Measurements from ENCODE around the gene WDR17.
"Not testable (repeated sequence)": the region's sequence is repeated elsewhere in the genome, so short reads cannot be mapped to it uniquely, and the experiment has no call there.

Gene WDR17

DNA sequence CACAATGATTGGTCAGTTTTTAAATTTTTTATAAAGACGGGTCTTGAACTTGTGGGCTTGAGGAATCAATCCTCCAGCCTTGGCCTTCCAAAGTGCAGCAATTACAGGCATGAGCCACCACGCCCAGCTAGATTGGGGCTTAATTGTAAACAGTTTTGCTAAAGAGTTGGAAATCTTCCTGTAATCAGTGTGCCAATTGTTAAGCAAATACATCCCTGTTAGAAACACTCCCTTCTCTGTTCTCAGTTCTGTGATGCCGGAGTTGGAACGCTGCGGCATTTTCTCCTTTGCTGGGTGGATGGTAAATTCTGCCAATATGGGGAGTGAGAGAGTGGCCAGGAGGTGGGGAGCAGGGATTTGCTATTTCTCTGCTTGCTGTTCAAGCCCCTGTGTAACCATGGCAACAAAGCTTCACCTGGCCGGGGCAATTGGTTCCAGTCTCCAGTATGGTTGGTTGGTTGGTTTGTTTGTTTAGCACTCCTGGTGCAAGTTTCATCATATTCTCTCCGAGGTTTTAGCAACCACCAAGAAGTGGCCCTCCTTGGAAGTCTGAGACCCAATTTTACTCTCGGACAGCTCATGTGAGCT, 132.8 kb downstream of the WDR17 start:
- Histone ChIP-seq H3K36me3 (ENCODE audit: control insufficient read depth in 4 of 4, insufficient read depth in 4 of 4, low read length in 3 of 4) (no peaks in the 10 kb centered on the region), H3K9me3 (ENCODE audit: control extremely low read depth in 1 of 5, control insufficient read depth in 4 of 5, insufficient read depth in 2 of 5, low read depth in 1 of 5, low read length in 4 of 5) (no peaks in the 10 kb centered on the region), H3K27me3 (replicated peaks in 2 of 5; ENCODE audit: control insufficient read depth in 4 of 5, insufficient read depth in 5 of 5, low read length in 4 of 5) (peaks cover 0 to 2% (median 0%) of the 10 kb centered on the region in 5 experiments), H3K4me3 (ENCODE audit: control insufficient read depth in 1 of 7, extremely low read depth in 1 of 7, insufficient read depth in 4 of 7, low read depth in 2 of 7, low read length in 6 of 7) (no peak overlapping the region), H3K27ac (ENCODE audit: insufficient read depth in 1 of 2, low read depth in 1 of 2, low read length in 2 of 2, poor library complexity in 1 of 2, severe bottlenecking in 2 of 2) (no peak overlapping the region), H3K4me1 (ENCODE audit: control extremely low read depth in 1 of 4, control insufficient read depth in 4 of 4, insufficient read depth in 4 of 4, low read length in 3 of 4) (peaks cover 0 to 9% (median 6%) of the 10 kb centered on the region in 4 experiments)
- ChIA-PET POLR2A (no interaction called here), CTCF (no interaction called here)
- WGBS (ENCODE audit: insufficient coverage), result 89% methylated on average over 4 of the region's 8 CpGs
- no peak for DNase-seq

DNA sequence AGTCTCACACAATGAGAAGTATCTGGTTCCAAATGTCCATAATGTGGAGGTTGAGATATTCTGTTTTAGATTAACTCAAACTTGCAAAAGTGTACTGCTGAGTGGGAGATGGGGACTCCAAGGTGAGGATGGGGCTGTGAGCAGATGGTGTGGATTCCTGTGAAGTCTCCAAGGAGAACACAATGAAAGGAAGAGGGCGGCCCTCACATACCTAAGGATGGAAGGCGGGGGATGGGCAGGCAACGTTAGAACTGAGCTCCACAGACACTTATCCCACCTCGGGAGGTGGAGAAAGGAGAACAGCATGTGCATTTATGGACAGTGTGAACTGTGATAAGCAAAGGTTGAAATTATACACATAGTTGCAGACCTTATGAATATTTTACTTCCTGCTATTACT, 139.7 kb downstream of the WDR17 start:
- H3K27me3 ChIP-seq (replicated peaks in 2 of 5; ENCODE audit: control insufficient read depth in 4 of 5, insufficient read depth in 5 of 5, low read length in 4 of 5), result no peaks in the 10 kb centered on the region
- ChIA-PET CTCF (no interaction called here), POLR2A (no interaction called here)
- no peaks in the 10 kb centered on the region for H3K4me1 ChIP-seq (ENCODE audit: control extremely low read depth in 1 of 4, control insufficient read depth in 4 of 4, insufficient read depth in 4 of 4, low read length in 3 of 4)
- peaks cover 0 to 3% (median 0%) of the 10 kb centered on the region in 5 experiments for H3K9me3 ChIP-seq (ENCODE audit: control extremely low read depth in 1 of 5, control insufficient read depth in 4 of 5, insufficient read depth in 2 of 5, low read depth in 1 of 5, low read length in 4 of 5)
- H3K27ac ChIP-seq (ENCODE audit: insufficient read depth in 1 of 2, low read depth in 1 of 2, low read length in 2 of 2, poor library complexity in 1 of 2, severe bottlenecking in 2 of 2), result no peak overlapping the region
- WGBS (ENCODE audit: insufficient coverage), result 100% methylated on average over 1 of the region's 4 CpGs
- no peak overlapping the region for H3K4me3 ChIP-seq (ENCODE audit: control insufficient read depth in 1 of 7, extremely low read depth in 1 of 7, insufficient read depth in 4 of 7, low read depth in 2 of 7, low read length in 6 of 7)
- H3K36me3 ChIP-seq (ENCODE audit: control insufficient read depth in 4 of 4, insufficient read depth in 4 of 4, low read length in 3 of 4), result no peaks in the 10 kb centered on the region
- DNase-seq, result no peak

DNA sequence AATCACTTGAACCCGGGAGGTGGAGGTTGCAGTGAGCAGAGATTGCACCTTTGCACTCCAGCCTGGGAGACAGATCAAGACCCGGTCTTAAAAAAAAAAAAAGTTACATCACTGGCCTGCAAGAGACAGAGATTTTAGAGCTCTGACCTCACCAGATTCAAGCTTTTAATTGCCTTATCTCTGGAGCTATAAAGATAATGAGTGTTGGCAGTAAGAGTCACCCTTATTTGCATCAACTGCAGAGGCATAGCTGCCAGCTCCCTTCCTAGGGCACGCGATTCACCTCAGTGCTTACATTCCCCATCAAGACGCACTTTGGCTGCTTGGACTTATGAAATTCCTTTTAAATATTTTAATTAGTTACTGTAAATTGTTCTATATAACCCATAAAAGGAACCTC, 142.2 kb downstream of the WDR17 start:
- WGBS (ENCODE audit: insufficient coverage), result 93% methylated on average over 2 of the region's 5 CpGs
- POLR2A ChIA-PET, result no interaction called here
- Histone ChIP-seq H3K27me3 (replicated peaks in 2 of 5; ENCODE audit: control insufficient read depth in 4 of 5, insufficient read depth in 5 of 5, low read length in 4 of 5) (no peaks in the 10 kb centered on the region), H3K27ac (ENCODE audit: insufficient read depth in 1 of 2, low read depth in 1 of 2, low read length in 2 of 2, poor library complexity in 1 of 2, severe bottlenecking in 2 of 2) (no peak overlapping the region), H3K36me3 (ENCODE audit: control insufficient read depth in 4 of 4, insufficient read depth in 4 of 4, low read length in 3 of 4) (no peaks in the 10 kb centered on the region), H3K4me1 (ENCODE audit: control extremely low read depth in 1 of 4, control insufficient read depth in 4 of 4, insufficient read depth in 4 of 4, low read length in 3 of 4) (no peaks in the 10 kb centered on the region), H3K9me3 (ENCODE audit: control extremely low read depth in 1 of 5, control insufficient read depth in 4 of 5, insufficient read depth in 2 of 5, low read depth in 1 of 5, low read length in 4 of 5) (peaks cover 0 to 3% (median 1%) of the 10 kb centered on the region in 5 experiments), H3K4me3 (ENCODE audit: control insufficient read depth in 1 of 7, extremely low read depth in 1 of 7, insufficient read depth in 4 of 7, low read depth in 2 of 7, low read length in 6 of 7) (no peak overlapping the region)
- CTCF ChIA-PET, result no interaction called here
- no peak for DNase-seq

DNA sequence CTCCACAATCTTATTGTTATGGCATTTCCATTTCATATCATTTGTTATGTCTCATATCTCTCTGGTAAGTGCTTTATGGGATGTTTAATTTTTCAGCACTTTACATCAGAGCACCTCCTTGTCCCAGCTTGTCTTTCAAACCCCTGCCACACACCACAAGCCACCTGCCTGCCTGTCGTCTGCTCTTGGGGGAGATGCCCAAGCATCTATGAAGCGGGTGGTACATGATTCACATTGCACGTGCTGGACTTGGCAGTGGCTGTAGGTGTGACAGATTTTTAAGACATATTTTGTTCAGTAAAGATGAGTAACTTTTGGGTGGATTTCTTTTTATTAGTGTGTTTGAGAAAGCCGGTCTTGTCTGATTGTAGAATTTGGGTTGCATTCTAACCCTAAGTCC, 143.9 kb downstream of the WDR17 start:
- ChIA-PET POLR2A (no interaction called here), CTCF (no interaction called here)
- Histone ChIP-seq H3K27me3 (replicated peaks in 2 of 5; ENCODE audit: control insufficient read depth in 4 of 5, insufficient read depth in 5 of 5, low read length in 4 of 5) (no peaks in the 10 kb centered on the region), H3K9me3 (ENCODE audit: control extremely low read depth in 1 of 5, control insufficient read depth in 4 of 5, insufficient read depth in 2 of 5, low read depth in 1 of 5, low read length in 4 of 5) (peaks cover 0 to 3% (median 1%) of the 10 kb centered on the region in 5 experiments), H3K4me1 (ENCODE audit: control extremely low read depth in 1 of 4, control insufficient read depth in 4 of 4, insufficient read depth in 4 of 4, low read length in 3 of 4) (no peaks in the 10 kb centered on the region), H3K36me3 (ENCODE audit: control insufficient read depth in 4 of 4, insufficient read depth in 4 of 4, low read length in 3 of 4) (no peaks in the 10 kb centered on the region), H3K27ac (ENCODE audit: insufficient read depth in 1 of 2, low read depth in 1 of 2, low read length in 2 of 2, poor library complexity in 1 of 2, severe bottlenecking in 2 of 2) (no peak overlapping the region), H3K4me3 (ENCODE audit: control insufficient read depth in 1 of 7, extremely low read depth in 1 of 7, insufficient read depth in 4 of 7, low read depth in 2 of 7, low read length in 6 of 7) (no peak overlapping the region)
- no peak for DNase-seq
- WGBS (ENCODE audit: insufficient coverage), result 100% methylated on average over 3 of the region's 4 CpGs

DNA sequence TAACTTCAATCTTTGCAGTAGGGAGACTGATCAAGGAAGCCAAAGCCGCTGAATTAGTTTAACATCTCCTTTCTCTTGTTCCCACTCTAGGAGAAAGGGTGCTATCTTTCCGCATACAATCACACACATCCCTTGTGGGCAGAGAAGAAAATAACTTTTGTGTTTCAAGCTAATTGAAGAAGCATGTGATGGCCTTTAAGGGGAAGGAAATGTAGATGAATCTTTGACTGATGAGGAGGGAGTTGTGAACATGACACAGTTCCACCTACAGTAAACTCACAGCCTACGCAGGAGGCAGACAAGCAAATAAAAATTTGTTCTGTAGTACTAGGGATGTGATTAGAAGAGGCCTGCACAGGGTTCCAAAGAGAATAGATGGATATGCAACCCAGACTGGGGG, 144.5 kb downstream of the WDR17 start:
- Histone ChIP-seq H3K27ac (ENCODE audit: insufficient read depth in 1 of 2, low read depth in 1 of 2, low read length in 2 of 2, poor library complexity in 1 of 2, severe bottlenecking in 2 of 2) (no peak overlapping the region), H3K4me1 (ENCODE audit: control extremely low read depth in 1 of 4, control insufficient read depth in 4 of 4, insufficient read depth in 4 of 4, low read length in 3 of 4) (no peaks in the 10 kb centered on the region), H3K4me3 (ENCODE audit: control insufficient read depth in 1 of 7, extremely low read depth in 1 of 7, insufficient read depth in 4 of 7, low read depth in 2 of 7, low read length in 6 of 7) (no peak overlapping the region), H3K36me3 (ENCODE audit: control insufficient read depth in 4 of 4, insufficient read depth in 4 of 4, low read length in 3 of 4) (no peaks in the 10 kb centered on the region), H3K9me3 (ENCODE audit: control extremely low read depth in 1 of 5, control insufficient read depth in 4 of 5, insufficient read depth in 2 of 5, low read depth in 1 of 5, low read length in 4 of 5) (peaks cover 0 to 3% (median 1%) of the 10 kb centered on the region in 5 experiments), H3K27me3 (replicated peaks in 2 of 5; ENCODE audit: control insufficient read depth in 4 of 5, insufficient read depth in 5 of 5, low read length in 4 of 5) (no peaks in the 10 kb centered on the region)
- CTCF ChIA-PET, result no interaction called here
- WGBS (ENCODE audit: insufficient coverage), result 90% methylated on average over 2 of the region's 3 CpGs
- POLR2A ChIA-PET, result no interaction called here
- no peak for DNase-seq

DNA sequence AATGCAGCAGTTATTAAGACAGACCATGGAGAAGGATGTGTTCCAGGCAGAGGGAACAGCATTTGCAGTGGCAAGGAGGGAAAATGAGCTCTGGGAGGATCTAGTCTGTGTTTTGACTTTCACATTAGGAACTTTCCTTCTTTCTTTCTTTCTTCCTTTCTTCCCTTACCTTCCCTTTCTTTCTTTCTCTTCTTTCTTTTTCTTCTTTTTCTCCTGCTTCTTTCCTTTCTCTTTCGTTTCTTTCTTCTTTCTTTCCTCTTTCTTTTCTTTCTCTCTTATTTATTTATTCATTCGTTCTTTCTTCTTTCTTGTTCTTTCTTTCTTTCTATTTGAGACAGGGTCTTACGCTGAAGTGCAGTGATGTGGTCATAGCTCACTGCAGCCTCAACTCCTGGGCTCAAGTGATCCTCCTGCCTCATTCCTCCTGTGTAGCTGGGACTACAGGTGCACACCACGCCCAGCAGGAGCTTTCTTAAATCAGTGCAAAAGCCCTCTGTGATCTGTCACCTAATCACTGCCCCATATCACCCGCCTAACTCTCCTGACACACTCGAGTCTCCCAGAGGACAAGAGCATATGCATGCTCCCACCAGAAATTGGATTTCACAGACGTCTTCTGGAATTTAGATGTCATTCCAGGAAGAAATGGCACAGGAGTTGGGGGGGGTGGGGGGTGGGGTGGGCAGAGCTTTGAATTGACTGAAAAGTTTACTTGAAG, 145.1 kb downstream of the WDR17 start:
- no peaks in the 10 kb centered on the region for H3K27me3 ChIP-seq (replicated peaks in 2 of 5; ENCODE audit: control insufficient read depth in 4 of 5, insufficient read depth in 5 of 5, low read length in 4 of 5)
- H3K9me3 ChIP-seq (ENCODE audit: control extremely low read depth in 1 of 5, control insufficient read depth in 4 of 5, insufficient read depth in 2 of 5, low read depth in 1 of 5, low read length in 4 of 5), result peaks cover 0 to 3% (median 1%) of the 10 kb centered on the region in 5 experiments
- CTCF ChIA-PET, result no interaction called here
- H3K4me3 ChIP-seq (ENCODE audit: control insufficient read depth in 1 of 7, extremely low read depth in 1 of 7, insufficient read depth in 4 of 7, low read depth in 2 of 7, low read length in 6 of 7), result no peak overlapping the region
- H3K27ac ChIP-seq (ENCODE audit: insufficient read depth in 1 of 2, low read depth in 1 of 2, low read length in 2 of 2, poor library complexity in 1 of 2, severe bottlenecking in 2 of 2), result no peak overlapping the region
- no peak for DNase-seq
- H3K4me1 ChIP-seq (ENCODE audit: control extremely low read depth in 1 of 4, control insufficient read depth in 4 of 4, insufficient read depth in 4 of 4, low read length in 3 of 4), result no peaks in the 10 kb centered on the region
- 100% methylated on average over 4 of the region's 7 CpGs for whole genome bisulfite sequencing (ENCODE audit: insufficient coverage)
- H3K36me3 ChIP-seq (ENCODE audit: control insufficient read depth in 4 of 4, insufficient read depth in 4 of 4, low read length in 3 of 4), result no peaks in the 10 kb centered on the region
- POLR2A ChIA-PET, result no interaction called here

DNA sequence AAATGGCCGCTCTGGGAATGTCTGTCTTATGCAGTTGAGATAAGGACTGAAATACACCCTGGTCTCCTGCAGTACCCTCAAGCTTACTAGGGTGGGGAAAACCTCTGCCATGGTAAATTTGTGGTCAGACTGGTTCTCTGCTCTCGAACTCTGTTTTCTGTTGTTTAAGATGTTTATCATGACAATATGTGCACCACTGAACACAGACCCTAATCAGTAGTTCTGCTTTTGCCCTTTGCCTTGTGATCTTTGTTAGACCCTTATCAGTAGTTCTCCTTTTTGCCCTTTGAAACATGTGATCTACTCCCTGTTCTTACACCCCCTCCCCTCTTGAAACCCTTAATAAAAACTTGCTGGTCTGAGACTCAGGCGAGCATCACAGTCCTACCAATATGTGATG, 146.7 kb downstream of the WDR17 start:
- H3K4me3 ChIP-seq (ENCODE audit: control insufficient read depth in 1 of 7, extremely low read depth in 1 of 7, insufficient read depth in 4 of 7, low read depth in 2 of 7, low read length in 6 of 7); H3K9me3 ChIP-seq (ENCODE audit: control extremely low read depth in 1 of 5, control insufficient read depth in 4 of 5, insufficient read depth in 2 of 5, low read depth in 1 of 5, low read length in 4 of 5); POLR2A ChIA-PET; H3K4me1 ChIP-seq (ENCODE audit: control extremely low read depth in 1 of 4, control insufficient read depth in 4 of 4, insufficient read depth in 4 of 4, low read length in 3 of 4); H3K27me3 ChIP-seq (replicated peaks in 2 of 5; ENCODE audit: control insufficient read depth in 4 of 5, insufficient read depth in 5 of 5, low read length in 4 of 5); H3K36me3 ChIP-seq (ENCODE audit: control insufficient read depth in 4 of 4, insufficient read depth in 4 of 4, low read length in 3 of 4); H3K27ac ChIP-seq (ENCODE audit: insufficient read depth in 1 of 2, low read depth in 1 of 2, low read length in 2 of 2, poor library complexity in 1 of 2, severe bottlenecking in 2 of 2): not testable (repeated sequence)
- CTCF ChIA-PET, result interaction anchor here (0.7 kb wide), 1 partner anchor 615 kb away, joined by 3 read pairs; no protein-coding TSS in a partner anchor
- peak in 2 of 3 donors; percentile 11 to 40 for DNase-seq
- 100% methylated on average over 1 of the region's 3 CpGs for WGBS (ENCODE audit: insufficient coverage)

Data from common myeloid progenitor, CD34-positive (primary cell).